Neural crest cell (in vitro differentiated cells): ENCODE measurements around the gene HOXD9. TPM values are rescaled to one million over a fixed set of nuclear protein-coding genes. Genes with fewer than 3 reads are reported as not detected.

ENCODE experiments used
- DNase-seq: peaks from one replicate; pipeline ENCODE4 v3.0.0; 2021; ENCODE audit warnings: low read depth, mixed read lengths, low spot score
- H3K27ac Mint-ChIP-seq: one replicate; pipeline ENCODE4 v1.8.0; 2021; ENCODE audit warnings: mild to moderate bottlenecking, mixed read lengths; ENCODE audit not compliant: unreplicated experiment
- H3K27me3 Mint-ChIP-seq: 2 replicates; pipeline ENCODE4 v1.8.0; 2021; ENCODE audit warnings: low read depth, mild to moderate bottlenecking, mixed read lengths
- H3K36me3 Mint-ChIP-seq: 2 replicates; pipeline ENCODE4 v1.8.0; 2021; ENCODE audit warnings: low read depth, mild to moderate bottlenecking, mixed read lengths
- H3K4me1 Mint-ChIP-seq: 2 replicates; pipeline ENCODE4 v1.8.0; 2021; ENCODE audit warnings: mixed read lengths
- H3K4me3 Mint-ChIP-seq: one replicate; pipeline ENCODE4 v1.8.0; 2021; ENCODE audit warnings: mild to moderate bottlenecking, mixed read lengths
- H3K9me3 Mint-ChIP-seq: 2 replicates; pipeline ENCODE4 v1.8.0; 2021; ENCODE audit warnings: mixed read lengths
- total RNA-seq: library from RNA; stranded (reverse); gene quantifications from 2 replicates; pipeline ENCODE4 v1.2.1, GENCODE V29; 2021
- TF ChIP-seq, protein P1 (sequence below): fragments of 200-600 bp; sonication (generic); conservative IDR thresholded peaks from 2 replicates; pipeline ENCODE4 v1.5.0; 2021; ENCODE audit warnings: antibody characterized with exemption, mild to moderate bottlenecking

HOXD9 gene
- total RNA-seq, 1 donor from 2014 or later: not detected

DNA sequence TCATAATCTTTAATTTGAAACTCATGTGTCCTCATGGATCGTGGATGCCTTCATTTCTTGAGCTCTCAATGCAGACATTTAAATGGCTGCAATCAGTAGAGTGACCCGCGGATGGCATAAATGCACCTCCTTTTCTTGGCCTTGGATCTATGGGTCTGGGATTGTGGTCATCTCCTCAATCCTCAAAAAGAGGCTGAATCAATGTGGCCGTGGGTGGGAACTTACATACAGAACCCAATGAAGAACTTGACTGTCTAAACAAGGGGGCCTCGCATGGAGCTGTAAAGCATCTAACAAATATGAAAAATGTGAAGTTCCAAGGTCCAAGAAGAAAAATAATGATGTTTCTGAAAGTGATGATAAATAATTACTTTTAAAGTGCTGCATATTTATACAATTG lies 27.1 kb upstream of the HOXD9 start:
- H3K4me3 Mint-ChIP-seq: no peak overlapping the region
- H3K36me3 Mint-ChIP-seq: peaks cover 3% of the 10 kb centered on the region

DNA sequence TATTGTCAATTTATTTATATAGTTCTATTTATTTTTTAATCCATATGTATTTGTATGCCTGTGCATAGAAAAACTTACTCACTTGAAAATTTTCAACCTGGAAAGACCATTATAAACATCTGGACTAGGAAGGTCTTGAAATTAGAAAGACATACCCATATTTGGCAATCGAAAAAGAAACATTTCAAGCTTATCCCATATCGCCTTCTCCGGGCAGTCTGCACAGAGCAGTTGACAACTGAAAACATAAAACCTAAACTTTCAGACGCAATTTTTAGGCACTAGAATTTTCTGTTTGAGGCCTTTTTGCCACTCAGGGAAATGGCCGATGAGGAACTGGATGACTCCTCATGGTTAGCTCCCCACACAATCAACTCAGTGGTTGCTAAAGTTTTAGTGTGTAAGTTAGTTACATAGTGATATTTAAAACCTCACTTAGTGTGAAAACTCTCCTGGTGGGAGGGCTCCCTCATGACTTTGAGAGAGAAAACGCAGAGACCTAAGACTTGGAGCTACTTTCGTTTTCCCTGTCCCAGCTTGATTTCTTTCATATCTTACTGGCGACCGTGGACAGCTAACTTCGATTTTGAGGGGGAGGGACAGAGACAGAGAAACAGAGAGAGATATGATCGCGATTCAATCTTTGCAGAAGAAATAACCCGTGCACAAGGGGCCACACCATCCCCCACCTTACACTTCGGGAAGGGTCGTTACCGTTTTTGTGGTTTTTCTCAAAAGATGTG lies 26.1 kb upstream of the HOXD9 start:
- Mint-ChIP-seq H3K27ac (no peak overlapping the region), H3K36me3 (peaks cover 3% of the 10 kb centered on the region), H3K4me3 (peak overlapping the region; percentile 31), H3K4me1 (peaks cover 25% of the 10 kb centered on the region), H3K9me3 (no peaks in the 10 kb centered on the region), H3K27me3 (peaks cover 96% of the 10 kb centered on the region)
- TF ChIP-seq, protein P1, sequence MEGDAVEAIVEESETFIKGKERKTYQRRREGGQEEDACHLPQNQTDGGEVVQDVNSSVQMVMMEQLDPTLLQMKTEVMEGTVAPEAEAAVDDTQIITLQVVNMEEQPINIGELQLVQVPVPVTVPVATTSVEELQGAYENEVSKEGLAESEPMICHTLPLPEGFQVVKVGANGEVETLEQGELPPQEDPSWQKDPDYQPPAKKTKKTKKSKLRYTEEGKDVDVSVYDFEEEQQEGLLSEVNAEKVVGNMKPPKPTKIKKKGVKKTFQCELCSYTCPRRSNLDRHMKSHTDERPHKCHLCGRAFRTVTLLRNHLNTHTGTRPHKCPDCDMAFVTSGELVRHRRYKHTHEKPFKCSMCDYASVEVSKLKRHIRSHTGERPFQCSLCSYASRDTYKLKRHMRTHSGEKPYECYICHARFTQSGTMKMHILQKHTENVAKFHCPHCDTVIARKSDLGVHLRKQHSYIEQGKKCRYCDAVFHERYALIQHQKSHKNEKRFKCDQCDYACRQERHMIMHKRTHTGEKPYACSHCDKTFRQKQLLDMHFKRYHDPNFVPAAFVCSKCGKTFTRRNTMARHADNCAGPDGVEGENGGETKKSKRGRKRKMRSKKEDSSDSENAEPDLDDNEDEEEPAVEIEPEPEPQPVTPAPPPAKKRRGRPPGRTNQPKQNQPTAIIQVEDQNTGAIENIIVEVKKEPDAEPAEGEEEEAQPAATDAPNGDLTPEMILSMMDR: no peak
- DNase-seq: no peak

More for the DNA sequence above, 27.1 kb upstream of the HOXD9 start:
- Mint-ChIP-seq H3K9me3 (no peaks in the 10 kb centered on the region), H3K4me1 (peaks cover 25% of the 10 kb centered on the region), H3K27me3 (peaks cover 96% of the 10 kb centered on the region), H3K27ac (no peak overlapping the region)
- DNase-seq: no peak
- TF ChIP-seq, protein P1: no peak

DNA sequence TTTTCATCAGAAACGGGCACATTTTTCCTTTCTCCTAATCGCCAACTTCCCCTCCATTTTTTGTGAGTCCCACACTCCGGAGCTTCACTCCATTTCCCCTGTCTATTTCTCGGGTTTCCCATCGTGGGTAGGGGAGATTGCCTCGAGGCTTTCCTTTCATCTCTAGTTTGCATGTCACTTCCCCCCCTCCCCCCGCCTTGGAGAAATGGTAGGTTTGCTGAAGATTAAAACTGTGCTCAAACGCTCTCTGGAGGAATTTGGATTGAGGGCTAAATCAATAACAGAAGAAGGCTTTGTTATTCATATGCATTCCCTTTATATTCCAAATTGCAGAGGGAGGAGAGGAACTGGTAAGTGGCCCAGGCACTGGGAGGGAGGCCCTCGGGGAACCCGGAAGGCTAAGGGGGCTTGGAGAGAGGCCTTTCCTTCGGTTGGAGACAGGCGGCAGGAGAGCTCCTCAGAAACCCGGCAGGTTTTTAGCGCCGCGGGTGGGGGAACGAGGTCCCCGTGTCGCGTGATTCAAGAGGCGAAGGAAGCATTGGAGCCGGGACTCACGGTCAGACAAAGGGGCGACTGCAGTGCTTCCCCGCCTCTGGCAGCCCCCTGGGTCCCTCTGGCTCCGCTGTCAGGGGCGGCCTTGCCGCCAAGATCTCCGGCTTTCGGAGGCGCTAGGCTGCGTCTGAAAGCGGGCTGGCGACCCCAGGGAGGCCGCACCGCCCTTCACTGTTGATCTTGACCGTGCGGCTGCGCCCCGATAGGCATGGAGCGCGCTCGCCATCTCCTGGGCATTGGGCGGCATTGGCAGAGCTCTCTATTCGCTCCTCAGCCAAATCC lies 25.3 kb upstream of the HOXD9 start:
- TF ChIP-seq, protein P1: peak; percentile 92
- Mint-ChIP-seq H3K4me1 (peaks cover 18% of the 10 kb centered on the region), H3K27me3 (peaks cover 96% of the 10 kb centered on the region), H3K36me3 (peaks cover 3% of the 10 kb centered on the region), H3K9me3 (no peaks in the 10 kb centered on the region), H3K4me3 (peak overlapping the region; percentile 44), H3K27ac (no peak overlapping the region)
- DNase-seq: peak; percentile 73

DNA sequence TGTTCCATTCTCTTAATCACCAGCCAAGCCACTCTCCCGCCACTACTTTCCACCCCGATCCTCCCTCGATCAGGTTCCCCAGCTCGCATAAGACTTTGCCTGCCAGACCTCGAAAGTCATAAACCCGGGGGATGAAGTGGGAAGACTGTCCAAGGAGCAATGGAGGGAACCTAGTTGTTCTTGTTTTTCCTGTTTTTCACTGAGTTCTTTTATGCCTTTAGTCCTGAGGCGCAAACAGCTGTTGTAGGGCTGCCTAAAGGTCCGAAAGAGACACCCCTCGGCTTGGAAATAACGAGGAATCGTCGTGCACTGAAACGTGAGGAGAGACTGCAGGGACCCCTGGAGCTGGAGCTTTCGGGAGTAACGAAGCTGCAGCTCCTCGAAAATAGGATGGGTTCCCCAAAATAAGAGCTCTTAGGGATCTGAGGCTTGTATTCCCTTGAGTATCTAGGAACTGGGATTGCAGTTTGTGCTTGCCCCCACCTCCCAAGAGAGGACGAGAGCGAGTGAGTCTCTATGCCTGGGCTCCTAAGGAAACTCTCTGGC lies 24.6 kb upstream of the HOXD9 start:
- Mint-ChIP-seq H3K4me3 (peak overlapping the region; percentile 44), H3K4me1 (peaks cover 18% of the 10 kb centered on the region), H3K27me3 (peaks cover 100% of the 10 kb centered on the region), H3K36me3 (peaks cover 3% of the 10 kb centered on the region), H3K9me3 (no peaks in the 10 kb centered on the region), H3K27ac (no peak overlapping the region)
- no peak for DNase-seq
- TF ChIP-seq, protein P1: peak; percentile 4

DNA sequence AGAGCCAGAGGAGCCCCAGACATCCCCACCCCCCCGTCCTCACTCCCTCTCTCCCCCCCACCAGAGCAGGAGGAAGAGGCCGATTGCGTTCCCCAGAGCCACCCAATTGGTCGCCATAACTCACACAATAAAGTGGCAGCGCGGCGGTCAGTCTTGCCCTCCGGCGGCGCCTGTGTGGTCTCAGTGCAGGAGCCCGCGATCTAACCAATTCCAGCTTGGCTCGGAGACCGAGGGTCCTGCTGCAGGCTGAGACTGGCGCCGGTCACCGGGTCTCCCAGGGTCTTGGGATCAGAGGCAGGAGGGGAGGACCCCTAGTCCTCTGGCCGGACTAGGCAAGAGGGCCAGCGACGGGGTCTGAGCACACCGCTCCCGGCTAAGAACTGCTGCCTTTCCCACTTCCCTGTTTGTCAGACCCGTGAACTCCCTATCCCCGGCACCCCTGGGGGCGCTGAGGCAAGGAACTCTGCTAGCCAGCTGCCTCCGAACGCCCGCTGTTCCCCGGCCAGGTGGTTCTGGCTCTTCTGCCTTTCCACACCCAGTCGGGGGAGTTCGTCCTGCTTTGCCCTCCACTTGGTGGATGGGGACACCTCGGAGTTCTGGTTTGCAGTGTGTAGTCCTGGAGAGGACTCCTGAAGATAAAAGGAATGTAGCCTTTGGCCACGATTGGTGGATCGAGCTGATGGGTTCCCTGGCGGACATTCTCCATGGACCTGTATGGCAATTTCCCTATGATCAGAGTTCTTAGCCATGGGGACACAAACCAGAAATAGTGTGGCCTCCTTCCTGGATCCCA lies 24.0 kb upstream of the HOXD9 start:
- peaks cover 3% of the 10 kb centered on the region for H3K36me3 Mint-ChIP-seq
- no peak for DNase-seq
- no peak overlapping the region for H3K27ac Mint-ChIP-seq
- TF ChIP-seq, protein P1: no peak
- no peaks in the 10 kb centered on the region for H3K9me3 Mint-ChIP-seq
- H3K4me3 Mint-ChIP-seq: no peak overlapping the region
- H3K27me3 Mint-ChIP-seq: peaks cover 100% of the 10 kb centered on the region
- H3K4me1 Mint-ChIP-seq: peaks cover 15% of the 10 kb centered on the region
